Measurements from ENCODE around the gene MED7. TPM values are rescaled to one million over a fixed set of nuclear protein-coding genes. Genes with fewer than 3 reads are reported as not detected.
"Not testable (repeated sequence)": the region's sequence is repeated elsewhere in the genome, so short reads cannot be mapped to it uniquely, and the experiment has no call there.

The MED7 gene, protein sequence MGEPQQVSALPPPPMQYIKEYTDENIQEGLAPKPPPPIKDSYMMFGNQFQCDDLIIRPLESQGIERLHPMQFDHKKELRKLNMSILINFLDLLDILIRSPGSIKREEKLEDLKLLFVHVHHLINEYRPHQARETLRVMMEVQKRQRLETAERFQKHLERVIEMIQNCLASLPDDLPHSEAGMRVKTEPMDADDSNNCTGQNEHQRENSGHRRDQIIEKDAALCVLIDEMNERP
- polyA plus RNA-seq: 18.6 TPM

- Mint-ChIP-seq H3K27ac (peak within 1 kb of the TSS; percentile 96 to 98 (median 98)), H3K4me1 (peaks cover 20 to 29% (median 28%) of the 10 kb centered on the region in 3 donors), H3K9me3 (no peaks in the 10 kb centered on the region), H3K27me3 (no peaks in the 10 kb centered on the region), H3K4me3 (peak within 1 kb of the TSS; percentile 97 to 99 (median 98)), H3K36me3 (peaks cover 10% of the 10 kb centered on the region)
Observed at GRCh38 chr5:157142317-157143126, at the start of gene MED7. TSS of gene MED7 (minus strand) at chr5:157142865. CDS start at chr5:157139431, 3,434 bp downstream.

GRCh38 chr5:157189223-157189622 is 46.6 kb upstream of the MED7 start:
- H3K27ac Mint-ChIP-seq: no peak overlapping the region
- H3K4me3 Mint-ChIP-seq: peak overlapping the region in 1 of 4 donors; percentile 13
- H3K27me3 Mint-ChIP-seq: peaks cover 3% of the 10 kb centered on the region
- H3K4me1 Mint-ChIP-seq: peaks cover 0 to 2% (median 0%) of the 10 kb centered on the region in 3 donors
- H3K36me3 Mint-ChIP-seq: no peaks in the 10 kb centered on the region
- H3K9me3 Mint-ChIP-seq: peaks cover 0 to 6% (median 0%) of the 10 kb centered on the region in 3 donors

DNA sequence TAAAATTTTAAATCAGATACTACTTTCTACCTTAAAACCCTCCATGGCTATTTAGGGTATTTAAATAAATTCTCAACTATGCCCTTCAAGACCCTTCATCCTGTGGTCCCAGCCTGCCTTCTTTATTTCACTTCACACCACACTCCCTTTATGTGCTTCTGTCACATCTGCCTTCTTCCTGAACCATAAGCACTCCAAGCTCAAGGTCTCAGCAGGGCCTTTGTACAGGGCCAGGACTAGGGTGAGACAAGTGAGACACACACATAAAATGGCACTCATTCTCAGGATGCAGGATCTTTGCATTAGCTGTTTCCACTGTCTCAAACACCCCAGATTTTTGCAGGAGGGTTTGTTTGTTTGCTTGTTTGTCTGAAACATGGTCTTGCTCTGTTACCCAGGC is 45.6 kb upstream of the MED7 start:
- peaks cover 0 to 2% (median 0%) of the 10 kb centered on the region in 3 donors for H3K4me1 Mint-ChIP-seq
- H3K9me3 Mint-ChIP-seq: peaks cover 0 to 6% (median 0%) of the 10 kb centered on the region in 3 donors
- H3K27me3 Mint-ChIP-seq: peaks cover 1% of the 10 kb centered on the region
- no peaks in the 10 kb centered on the region for H3K36me3 Mint-ChIP-seq
- no peak overlapping the region for H3K27ac Mint-ChIP-seq
- no peak overlapping the region for H3K4me3 Mint-ChIP-seq

GRCh38 chr5:157187046-157187754 is 44.5 kb upstream of the MED7 start:
- H3K27ac Mint-ChIP-seq: peak overlapping the region in 1 of 3 donors; percentile 87

GRCh38 chr5:157186309-157187045 is 43.8 kb upstream of the MED7 start:
- peaks cover 1% of the 10 kb centered on the region for H3K27me3 Mint-ChIP-seq
- peak overlapping the region in 1 of 3 donors; percentile 87 for H3K27ac Mint-ChIP-seq
- peaks cover 0 to 2% (median 0%) of the 10 kb centered on the region in 3 donors for H3K4me1 Mint-ChIP-seq
- peak overlapping the region in 1 of 4 donors; percentile 6 for H3K4me3 Mint-ChIP-seq
- no peaks in the 10 kb centered on the region for H3K9me3 Mint-ChIP-seq
- no peaks in the 10 kb centered on the region for H3K36me3 Mint-ChIP-seq

More at GRCh38 chr5:157187046-157187754, 44.5 kb upstream of the MED7 start:
- H3K36me3 Mint-ChIP-seq: no peaks in the 10 kb centered on the region
- H3K4me1 Mint-ChIP-seq: peaks cover 0 to 2% (median 0%) of the 10 kb centered on the region in 3 donors
- peaks cover 1% of the 10 kb centered on the region for H3K27me3 Mint-ChIP-seq
- peaks cover 0 to 2% (median 0%) of the 10 kb centered on the region in 3 donors for H3K9me3 Mint-ChIP-seq
- peak overlapping the region in 1 of 4 donors; percentile 51 for H3K4me3 Mint-ChIP-seq

DNA sequence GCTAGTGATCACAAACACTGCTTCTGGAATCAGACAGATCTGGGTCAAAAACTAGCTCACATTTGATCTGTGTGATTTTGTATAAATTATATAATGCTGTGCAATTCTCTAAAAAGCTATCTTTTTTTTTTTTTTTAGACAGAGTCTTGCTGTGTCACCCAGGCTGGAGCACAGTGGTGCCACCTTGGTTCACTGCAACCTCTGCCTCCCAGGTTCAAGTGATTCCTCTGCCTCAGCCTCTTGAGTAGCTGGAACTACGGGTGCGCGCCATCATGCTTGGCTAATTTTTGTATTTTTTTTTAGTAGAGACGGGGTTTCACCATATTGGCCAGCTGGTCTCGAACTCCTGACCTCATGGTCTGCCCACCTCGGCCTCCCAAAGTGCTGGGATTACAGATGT is 42.5 kb upstream of the MED7 start:
- H3K4me3 Mint-ChIP-seq, H3K4me1 Mint-ChIP-seq, H3K27me3 Mint-ChIP-seq, H3K27ac Mint-ChIP-seq, H3K9me3 Mint-ChIP-seq, H3K36me3 Mint-ChIP-seq: not testable (repeated sequence)

DNA sequence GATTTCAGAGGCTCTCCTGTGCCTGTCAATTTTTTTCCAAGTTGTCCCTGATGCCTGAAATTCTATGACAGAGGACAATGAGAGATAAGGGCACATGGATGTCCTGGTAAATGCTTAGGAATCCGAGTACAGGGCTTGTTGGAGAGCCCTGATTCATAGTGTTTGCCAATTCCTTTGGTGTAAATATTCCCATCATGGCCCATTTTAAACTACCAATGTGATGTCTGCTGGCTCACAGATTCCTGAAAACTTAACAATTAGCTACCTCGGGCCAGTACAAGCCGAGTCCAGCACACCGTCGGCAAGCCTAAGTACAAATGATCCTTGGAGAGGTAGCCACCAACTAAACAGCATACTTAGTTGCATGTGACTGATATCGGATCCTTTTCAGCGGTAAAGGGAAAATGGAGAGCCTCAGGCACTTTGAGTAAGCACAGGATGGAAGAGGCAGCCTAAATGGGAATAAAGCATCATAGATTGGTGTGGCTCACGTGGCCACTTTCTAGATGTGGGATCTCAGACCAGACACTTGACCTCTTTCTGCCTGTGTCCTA is 41.5 kb upstream of the MED7 start:
- Mint-ChIP-seq H3K4me3 (peak overlapping the region in 3 of 4 donors; percentile 38 to 71 (median 66)), H3K4me1 (peaks cover 0 to 2% (median 0%) of the 10 kb centered on the region in 3 donors), H3K9me3 (no peaks in the 10 kb centered on the region), H3K36me3 (no peaks in the 10 kb centered on the region), H3K27ac (peak overlapping the region in 1 of 3 donors; percentile 29), H3K27me3 (peaks cover 2% of the 10 kb centered on the region)

DNA sequence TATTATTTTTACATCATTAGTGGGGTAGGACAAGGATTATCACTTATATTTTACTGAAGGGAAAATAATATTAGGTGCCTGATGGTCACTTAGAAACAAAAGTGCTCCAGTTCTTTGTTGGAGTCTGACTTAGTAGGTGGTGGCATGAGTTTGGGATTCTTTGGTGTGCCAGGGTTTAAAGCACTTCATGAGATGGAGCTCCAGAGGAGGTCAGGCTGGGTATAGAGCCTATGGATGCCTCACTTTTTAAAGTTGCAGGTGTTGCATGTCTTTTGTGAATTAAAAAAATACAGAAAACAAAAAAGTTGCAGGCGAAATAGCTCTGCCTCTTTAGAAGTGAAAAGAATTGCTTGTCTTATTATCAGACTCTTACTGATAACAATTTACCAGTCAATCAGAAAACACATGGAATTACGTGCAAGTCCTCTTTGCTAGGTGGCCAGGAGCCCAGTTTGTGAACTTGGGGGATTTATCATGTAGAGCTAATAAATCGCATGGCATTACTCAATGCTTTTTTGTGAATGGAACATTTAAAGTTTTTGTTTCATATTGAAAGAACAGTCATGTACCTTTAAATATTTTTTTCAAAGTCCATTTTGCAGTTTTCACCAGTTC is 39.6 kb upstream of the MED7 start:
- peaks cover 2% of the 10 kb centered on the region for H3K27me3 Mint-ChIP-seq
- peaks cover 0 to 2% (median 0%) of the 10 kb centered on the region in 3 donors for H3K4me1 Mint-ChIP-seq
- H3K36me3 Mint-ChIP-seq: no peaks in the 10 kb centered on the region
- H3K9me3 Mint-ChIP-seq: no peaks in the 10 kb centered on the region
- no peak overlapping the region for H3K27ac Mint-ChIP-seq
- peak overlapping the region in 2 of 4 donors; percentile 70 to 77 for H3K4me3 Mint-ChIP-seq

- H3K4me3 Mint-ChIP-seq: peak within 1 kb of the TSS; percentile 20 to 82 (median 62)
- H3K4me1 Mint-ChIP-seq: peaks cover 0 to 2% (median 0%) of the 10 kb centered on the region in 3 donors
- no peaks in the 10 kb centered on the region for H3K9me3 Mint-ChIP-seq
- no peak within 1 kb of the TSS for H3K27ac Mint-ChIP-seq
- peaks cover 1% of the 10 kb centered on the region for H3K27me3 Mint-ChIP-seq
- H3K36me3 Mint-ChIP-seq: no peaks in the 10 kb centered on the region
Observed at GRCh38 chr5:157180374-157181264, 38.0 kb upstream of the MED7 start, which contains the start of gene ITK. TSS of gene ITK (plus strand) at chr5:157180840. CDS start at chr5:157180978, 138 bp downstream.

- peaks cover 0 to 3% (median 0%) of the 10 kb centered on the region in 3 donors for H3K4me1 Mint-ChIP-seq
- H3K9me3 Mint-ChIP-seq: no peaks in the 10 kb centered on the region
- peaks cover 1% of the 10 kb centered on the region for H3K27me3 Mint-ChIP-seq
- no peaks in the 10 kb centered on the region for H3K36me3 Mint-ChIP-seq
- no peak overlapping the region for H3K27ac Mint-ChIP-seq
- no peak overlapping the region for H3K4me3 Mint-ChIP-seq
Observed at GRCh38 chr5:157178966-157179365, 36.3 kb upstream of the MED7 start.

DNA sequence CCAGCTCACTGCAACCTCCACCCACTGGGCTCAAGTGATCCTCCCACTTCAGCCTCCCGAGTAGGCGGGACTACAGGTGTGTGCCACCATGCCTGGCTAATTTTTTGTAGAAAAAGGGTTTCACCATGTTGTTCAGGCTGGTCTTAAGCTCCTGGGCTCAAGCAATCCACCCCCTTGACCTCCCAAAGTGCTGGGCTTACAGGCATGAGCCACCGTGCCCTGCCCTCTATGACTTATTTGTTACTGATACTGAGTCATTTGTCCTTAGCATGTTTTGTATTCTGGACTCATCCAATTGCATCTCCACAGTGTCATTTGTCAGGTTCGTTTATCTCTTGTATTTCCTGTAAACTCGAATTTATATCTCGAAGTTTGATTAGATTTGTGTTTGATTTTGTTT is 35.3 kb upstream of the MED7 start:
- H3K27me3 Mint-ChIP-seq: peaks cover 1% of the 10 kb centered on the region
- H3K4me3 Mint-ChIP-seq: peak overlapping the region in 1 of 4 donors; percentile 7
- H3K4me1 Mint-ChIP-seq: peaks cover 1 to 4% (median 2%) of the 10 kb centered on the region in 3 donors
- no peak overlapping the region for H3K27ac Mint-ChIP-seq
- no peaks in the 10 kb centered on the region for H3K36me3 Mint-ChIP-seq
- no peaks in the 10 kb centered on the region for H3K9me3 Mint-ChIP-seq

GRCh38 chr5:157175071-157175612 is 32.5 kb upstream of the MED7 start:
- peaks cover 14 to 19% (median 15%) of the 10 kb centered on the region in 3 donors for H3K4me1 Mint-ChIP-seq
- H3K36me3 Mint-ChIP-seq: no peaks in the 10 kb centered on the region
- H3K9me3 Mint-ChIP-seq: no peaks in the 10 kb centered on the region
- no peak overlapping the region for H3K4me3 Mint-ChIP-seq
- H3K27me3 Mint-ChIP-seq: no peaks in the 10 kb centered on the region
- no peak overlapping the region for H3K27ac Mint-ChIP-seq
